Muscle of back (tissue), 11 donors: ENCODE results near the gene EGFL8. TPM values are rescaled to one million over a fixed set of nuclear protein-coding genes. Genes with fewer than 3 reads are reported as not detected.
"Not testable (repeated sequence)": the region's sequence is repeated elsewhere in the genome, so short reads cannot be mapped to it uniquely, and the experiment has no call there.

Experiments used
- DNase-seq, 3 donors: peaks; one replicate each; pipeline versions ENCODE4 v3.0.0 to v3.0.0-alpha.2; 2013
- polyA plus RNA-seq, 10 donors: library from polyadenylated mRNA; unstranded; fragments of 120-200 nt; gene quantifications; one replicate each; pipeline ENCODE4 v1.2.1, GENCODE V29; 2013; ENCODE audit not compliant: insufficient read length in 10 of 10

EGFL8 gene
- polyA plus RNA-seq, 10 donors, result 19.1 to 45.8 (median 25.4) TPM

DNA sequence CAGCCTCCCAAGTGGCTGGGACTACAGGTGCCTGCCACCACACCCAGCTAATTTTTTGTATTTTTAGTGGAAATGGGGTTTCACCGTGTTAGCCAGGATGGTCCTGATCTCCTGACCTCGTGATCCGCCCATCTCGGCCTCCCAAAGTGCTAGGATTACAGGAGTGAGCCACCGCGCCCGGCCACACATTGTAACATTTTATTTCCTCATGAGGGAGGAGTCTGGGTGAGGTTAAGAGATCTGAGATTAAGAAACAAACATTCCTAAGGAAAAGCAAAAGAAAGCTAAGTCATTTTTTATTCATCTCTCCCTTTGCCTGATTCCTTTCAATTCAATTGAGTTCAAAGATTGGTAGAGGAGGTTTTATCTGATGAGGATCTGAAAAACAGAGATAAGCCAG is 20.2 kb upstream of the EGFL8 start:
- not testable (repeated sequence) for DNase-seq

DNA sequence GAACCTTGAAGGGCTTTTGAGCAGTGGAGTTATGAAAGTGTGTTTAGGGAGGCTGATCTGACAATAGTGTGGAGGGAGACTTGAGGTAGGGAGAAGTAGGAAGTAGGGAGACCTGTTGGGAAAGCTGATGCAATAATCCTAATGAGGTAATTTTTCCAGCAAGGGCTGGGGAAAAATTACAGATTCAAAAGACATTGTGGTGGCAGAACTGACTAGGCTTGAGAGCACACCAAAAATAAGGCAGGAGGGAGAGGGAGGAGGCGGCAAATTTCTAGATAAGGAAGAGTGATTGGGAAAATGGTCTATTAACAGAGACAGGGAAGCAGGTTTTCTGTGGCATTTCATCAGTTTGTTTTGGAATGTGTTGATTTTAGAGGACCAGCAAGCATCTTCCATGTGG is 18.1 kb upstream of the EGFL8 start:
- DNase-seq, result no peak

DNA sequence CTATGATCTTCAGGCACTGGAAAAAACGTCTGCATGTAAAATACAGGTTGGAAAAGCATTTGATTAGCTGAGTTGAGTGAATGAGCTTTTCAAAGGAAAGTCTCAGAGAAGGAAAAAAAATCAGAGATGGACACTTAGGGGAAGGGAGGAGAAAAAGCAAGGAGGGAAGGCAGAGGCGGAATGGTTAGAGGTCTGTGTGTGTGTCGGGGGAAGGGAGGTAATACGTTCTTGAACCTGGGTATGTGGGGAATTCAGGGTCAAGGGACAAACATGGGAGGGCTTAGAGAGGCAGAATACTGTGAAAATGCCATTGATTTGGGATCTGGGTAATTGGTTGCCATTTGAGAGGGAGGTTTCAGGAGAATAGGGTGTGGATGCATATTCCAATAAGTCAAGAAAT is 17.7 kb upstream of the EGFL8 start:
- DNase-seq, result no peak

DNA sequence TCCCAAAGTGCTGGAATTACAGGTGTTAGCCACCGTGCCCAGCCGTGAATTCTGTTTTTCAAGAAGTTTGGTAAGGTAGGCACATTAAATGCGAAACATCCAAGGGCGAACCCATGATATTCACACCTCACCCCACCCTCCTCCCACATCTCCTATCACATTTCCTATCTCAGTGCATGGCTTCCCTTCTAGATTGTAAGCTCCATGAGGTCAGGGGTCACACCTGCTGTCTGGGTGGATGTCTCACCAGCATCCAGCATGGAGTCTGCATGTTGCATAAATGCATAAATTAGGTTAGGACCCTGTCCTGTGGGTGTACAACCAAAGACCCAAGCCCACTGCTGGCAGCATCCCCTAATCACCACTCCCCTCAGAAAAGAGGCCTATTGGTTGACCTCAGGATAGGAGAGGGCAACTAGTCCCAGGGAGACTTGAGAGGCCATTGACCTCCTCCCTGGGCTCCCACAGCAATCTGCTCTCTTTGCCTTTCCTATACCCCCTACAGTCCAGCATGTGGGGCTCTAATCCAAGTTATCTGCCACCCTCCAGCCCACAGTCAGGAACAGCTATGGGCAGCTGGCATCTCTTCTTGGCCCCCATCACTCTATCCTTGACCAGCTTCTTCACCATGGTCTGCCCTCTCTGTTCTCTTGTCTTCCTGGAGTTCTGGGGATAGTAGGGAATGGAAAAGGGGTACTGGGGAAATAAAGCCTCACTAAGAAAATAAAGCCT is 16.8 kb upstream of the EGFL8 start:
- no peak for DNase-seq

DNA sequence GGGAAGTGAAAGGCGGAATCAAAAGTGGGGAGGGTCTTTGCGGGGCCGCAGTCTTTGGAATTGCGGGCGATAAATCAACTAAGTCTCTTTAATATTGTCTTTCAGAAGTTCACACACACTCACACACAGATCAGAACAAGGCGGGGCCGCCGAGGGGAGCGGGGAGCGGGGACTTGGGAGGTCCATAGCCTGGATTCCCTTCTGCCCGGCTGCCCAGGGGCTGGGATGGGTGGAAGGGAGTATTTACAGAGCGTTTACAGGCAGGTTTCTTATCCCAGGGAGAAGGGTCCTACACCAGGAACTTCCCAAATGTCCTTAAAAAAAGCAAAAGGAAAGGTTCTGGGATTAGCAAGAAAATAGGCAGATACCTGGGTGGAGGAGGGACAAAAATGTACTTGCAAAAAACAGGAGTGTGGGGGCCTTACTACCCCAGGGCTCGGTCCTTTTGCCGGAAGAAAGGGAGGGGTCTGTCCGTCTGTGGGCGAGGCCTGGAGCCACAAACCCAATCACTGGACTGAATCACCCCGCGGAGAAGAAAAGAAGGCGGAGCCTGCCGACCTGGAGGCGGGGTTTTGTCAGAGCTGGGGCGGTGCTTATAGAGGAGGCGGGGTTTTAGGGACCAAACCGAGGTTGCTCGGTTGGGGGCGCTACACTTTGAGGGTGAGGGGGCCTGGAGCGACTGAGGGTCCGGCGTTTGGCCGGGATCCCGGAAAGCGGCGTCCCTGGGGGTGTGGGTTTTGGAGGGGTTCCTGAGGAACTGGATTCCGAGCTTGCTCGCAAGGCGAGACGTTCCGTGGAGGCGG is 15.9 kb upstream of the EGFL8 start:
- peak in 2 of 3 donors; percentile 59 to 73 for DNase-seq

DNA sequence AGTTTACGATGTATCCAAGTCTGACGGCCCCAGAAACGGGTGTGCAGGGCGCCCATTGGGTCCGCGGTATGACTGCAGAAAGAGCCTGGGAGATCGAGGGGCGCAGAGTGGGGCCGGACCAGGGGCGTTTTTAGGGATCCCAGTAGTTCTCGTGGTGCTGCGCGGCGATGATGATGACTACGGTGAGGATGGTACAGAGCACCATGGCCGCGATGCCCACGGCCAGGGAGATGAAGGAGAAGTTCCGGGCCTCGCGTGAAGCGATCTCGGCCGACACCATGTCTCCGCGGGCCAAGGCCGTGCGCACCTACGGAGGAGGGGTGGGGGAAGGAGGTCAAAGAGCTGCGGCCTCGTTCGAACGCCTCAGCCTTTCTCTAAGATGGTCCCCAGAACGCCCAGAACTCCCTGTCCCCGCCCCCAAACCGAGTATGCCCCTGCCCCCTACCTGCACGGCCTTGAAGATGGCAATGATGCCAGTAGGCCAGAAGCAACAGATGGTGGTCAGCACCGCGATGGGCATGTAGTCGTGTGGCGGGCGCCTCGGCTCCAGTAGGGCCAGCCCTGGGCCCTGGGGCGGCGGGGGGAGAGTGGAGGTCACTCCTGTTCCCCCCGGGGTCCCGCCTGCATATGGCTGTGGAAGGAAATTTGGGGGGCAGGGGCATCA is 15.2 kb upstream of the EGFL8 start:
- no peak for DNase-seq

DNA sequence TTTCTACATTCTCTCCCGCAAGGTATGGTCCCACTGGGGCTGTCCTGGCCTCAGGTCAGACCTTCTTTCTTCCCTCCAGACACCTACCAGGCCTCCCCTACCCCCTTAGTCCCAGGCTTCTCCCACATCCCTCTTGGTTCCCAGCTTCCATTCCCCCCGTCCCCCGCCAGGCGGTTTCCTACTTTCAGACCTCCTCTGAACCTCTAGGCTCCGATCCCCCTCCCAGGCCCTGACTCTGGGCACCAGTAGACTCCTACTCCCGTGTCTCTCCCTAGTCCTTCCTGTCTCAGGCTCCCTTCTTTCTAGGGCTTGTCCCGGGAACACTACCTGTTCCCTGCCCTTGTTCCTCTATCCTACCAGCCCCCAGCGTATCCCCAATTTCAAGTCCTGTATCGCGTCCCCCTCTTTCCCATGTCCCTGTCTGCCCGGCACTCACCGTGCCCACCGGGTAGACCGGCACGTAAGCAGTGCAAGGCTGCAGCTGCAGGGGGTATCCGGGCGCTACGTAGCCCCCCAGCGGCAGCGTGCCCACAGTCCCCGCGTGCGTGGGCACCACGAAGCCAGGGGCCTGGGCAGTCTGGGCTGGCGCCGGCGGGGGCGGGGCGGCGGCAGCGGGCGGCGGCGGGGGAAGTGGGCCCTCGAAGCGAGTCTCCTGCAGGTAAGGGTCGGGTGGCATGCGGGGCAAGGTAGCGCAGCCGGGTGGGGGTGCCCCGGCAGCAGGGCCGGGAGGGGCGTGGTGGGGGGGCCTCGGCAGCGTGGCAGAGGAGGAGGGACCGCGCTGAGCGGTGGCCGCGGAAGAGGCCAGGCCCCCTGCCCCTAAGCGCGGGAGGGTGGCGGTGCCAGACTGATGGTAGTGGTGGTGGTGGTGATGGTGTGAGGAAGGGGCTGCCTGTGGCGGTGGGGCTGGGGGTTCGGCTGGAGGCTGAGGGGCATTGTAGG is 14.2 kb upstream of the EGFL8 start:
- no peak for DNase-seq

DNA sequence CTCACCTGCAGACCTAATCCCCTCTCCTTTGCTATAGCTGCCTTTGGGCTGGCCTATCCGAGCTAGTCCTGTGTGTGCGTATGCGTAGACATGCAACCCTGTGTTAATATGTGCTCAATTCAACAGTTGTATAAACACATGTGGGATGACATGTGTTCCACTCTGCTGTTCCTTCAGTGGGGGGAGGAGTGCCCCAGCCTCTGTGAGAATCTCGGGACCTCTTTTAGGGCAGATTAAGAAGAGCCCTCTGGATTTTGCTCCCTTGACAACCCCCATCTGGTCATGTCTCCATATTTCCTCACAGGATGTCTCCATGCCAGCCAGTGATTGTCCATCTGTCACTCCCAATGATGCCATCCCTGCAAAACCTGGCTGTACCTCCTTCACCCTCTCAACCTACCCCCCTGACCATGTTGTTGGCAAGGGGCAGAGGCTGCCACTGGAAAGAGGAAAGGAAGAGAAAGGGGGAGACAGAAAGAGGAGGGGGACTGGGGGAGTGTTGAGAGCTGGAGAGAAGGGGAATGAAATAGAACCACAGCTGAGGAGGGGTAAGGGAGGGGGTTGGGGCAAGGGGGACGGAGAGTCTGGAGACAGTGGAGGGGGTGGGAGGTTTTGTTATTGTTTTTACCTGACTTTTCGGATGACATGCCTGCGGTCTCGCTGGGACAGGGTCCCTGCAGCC is 13.1 kb upstream of the EGFL8 start:
- no peak for DNase-seq

DNA sequence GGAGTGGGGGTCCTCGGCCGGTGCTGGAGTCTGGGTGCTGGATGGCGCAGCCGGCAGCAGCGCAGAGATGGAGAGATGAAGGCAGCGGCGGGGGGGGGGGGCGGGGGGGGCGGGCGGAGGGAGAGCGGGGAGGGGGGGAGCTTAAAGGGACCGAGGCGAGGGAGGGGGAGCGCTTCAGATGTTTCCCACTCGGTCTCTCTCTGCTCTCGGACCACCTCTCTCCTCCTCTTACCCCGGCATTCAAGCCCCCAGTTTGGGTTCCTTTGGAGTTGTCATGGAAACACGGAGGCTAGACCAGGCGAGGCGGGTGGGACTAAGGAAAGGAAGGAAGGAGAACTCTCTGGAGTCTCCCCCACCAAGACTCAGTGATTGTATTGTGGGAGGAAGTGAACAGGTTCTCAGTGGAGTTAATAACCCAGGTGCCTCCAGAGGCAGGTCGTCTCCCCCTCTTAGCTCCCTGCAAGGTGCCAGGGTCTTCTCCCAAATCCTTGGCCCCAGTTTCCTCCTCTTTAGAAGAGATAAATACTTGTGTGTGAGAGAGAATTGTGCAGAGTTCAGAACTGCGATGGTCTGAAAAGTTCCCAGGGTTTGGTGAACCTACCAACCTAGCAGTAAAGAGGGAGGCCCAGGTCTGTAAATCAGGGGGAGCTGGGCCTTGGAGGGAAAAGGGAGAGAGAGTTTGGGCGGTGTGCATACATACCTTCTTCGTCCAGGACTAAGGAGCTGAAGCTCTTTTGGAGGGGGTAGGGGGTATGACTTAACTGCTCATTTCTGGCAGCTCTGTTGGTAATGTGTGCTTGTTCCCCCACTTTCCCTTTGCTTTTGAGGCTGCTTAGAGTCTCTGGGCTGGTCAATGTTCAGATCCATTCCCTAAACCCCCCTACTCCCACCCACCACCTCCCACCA is 12.3 kb upstream of the EGFL8 start, which contains the start of gene PRRT1:
Gene PRRT1, minus strand, starts transcription at position 77 of the 906 bp plus-strand sequence. CDS start 112 bp downstream, outside the sequence.
- no peak for DNase-seq

DNA sequence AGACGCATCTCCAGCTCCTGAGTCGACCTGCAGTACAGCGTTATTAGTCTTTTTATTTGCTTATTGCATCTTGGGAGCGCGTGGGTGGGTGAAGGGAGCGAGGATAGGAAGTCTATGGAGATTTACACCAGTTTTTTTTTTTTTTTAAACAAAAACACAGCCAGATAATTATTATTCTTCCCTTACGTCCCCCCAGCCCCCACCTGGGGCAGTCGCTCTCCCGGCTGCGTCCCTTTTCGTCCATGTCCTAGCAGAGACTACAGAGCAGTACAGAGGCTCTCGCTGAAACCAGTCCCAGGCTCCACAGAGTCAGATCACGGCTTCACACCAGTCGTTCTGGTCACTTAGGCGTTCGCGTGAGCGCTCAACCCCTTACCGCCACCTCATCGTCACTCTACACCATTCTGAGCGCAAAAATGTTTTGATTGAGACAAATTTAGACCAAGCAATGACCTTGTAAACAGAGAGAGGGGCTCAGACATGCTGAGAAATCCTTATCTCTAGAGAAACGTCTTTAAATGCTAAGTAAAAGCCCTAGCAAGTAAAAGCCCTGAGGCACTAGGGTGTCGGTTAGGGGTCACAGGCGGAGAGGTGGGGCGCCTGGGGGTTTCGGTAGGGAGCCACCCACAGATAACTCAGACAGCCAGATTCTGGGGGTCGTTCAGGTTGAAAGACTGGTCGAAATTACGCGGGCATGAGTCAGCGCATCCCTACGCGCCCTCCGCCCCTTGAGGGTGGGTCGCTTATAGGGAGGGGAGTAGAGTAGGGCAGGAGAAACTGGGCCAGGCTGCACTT is 11.4 kb upstream of the EGFL8 start:
- peak in 2 of 3 donors; percentile 32 to 65 for DNase-seq

DNA sequence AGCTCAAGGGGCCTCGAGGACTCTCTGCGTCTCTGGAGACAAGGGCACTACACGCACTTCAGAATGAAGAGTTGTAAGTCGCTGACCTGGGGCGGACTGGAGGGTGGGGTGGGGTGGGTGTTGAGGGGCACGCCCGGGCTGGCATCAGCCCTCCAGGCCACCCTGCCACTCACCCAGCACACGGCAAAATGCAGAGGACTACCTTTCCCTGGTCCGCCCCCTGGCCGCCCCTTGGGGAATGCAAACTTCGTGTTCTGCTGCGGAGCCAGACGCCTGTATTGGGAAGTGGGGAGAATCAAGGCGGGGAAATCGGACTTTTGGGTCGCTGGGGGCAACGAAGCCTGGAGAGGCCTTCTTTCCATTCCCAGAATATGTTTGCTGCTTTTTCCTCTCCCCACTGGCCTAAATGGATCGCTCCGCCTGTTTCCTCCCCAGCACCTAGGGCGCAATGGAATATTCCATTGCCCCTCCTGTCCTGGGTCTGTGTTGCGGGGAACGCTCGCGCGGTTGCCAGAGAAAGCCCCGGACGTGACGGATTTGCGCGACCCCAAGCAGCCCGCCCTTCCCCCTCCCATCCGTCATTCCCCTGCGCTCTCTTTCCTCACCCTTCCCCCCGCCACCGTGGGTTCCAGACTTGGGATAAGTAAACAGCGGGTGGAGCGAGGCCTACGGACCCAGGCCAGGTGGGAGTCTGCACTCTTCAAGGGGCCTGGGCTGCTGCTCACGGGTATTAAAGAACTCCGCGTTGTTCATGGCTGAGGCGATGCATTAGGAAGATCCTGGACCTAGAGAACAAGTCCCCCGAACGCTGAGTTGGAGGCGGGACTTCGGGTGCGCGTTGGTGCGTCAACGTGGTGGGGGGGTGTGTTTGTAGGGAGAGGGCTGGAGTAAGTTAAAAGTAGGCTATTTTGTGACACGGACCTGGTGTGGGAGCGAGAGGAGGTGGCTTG is 10.6 kb upstream of the EGFL8 start, which contains the start of gene PPT2:
Gene PPT2, plus strand, starts transcription at position 578 of the 950 bp plus-strand sequence. CDS start 454 bp downstream, outside the sequence.
- peak; percentile 94 to 98 (median 96) for DNase-seq

DNA sequence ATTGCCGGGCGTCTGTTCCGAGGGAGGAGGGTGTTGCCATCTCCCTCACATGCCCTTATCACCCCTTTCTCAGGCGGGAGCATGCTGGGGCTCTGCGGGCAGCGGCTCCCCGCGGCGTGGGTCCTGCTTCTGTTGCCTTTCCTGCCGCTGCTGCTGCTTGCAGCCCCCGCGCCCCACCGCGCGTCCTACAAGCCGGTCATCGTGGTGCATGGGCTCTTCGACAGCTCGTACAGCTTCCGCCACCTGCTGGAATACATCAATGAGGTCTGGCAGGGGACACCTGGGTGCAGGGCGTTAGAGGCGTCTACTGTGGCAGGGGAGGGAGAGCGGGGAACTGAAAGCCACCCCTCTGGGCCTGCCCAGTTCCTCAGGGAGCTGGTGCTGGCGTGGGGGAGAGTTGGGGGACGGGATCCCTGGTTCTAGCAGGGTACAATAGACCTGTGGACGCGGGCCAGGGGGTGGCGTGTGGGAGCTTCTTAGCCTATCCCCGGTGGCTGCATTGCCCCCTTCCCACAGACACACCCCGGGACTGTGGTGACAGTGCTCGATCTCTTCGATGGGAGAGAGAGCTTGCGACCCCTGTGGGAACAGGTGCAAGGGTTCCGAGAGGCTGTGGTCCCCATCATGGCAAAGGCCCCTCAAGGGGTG is 9.8 kb upstream of the EGFL8 start:
- DNase-seq, result peak; percentile 70 to 88 (median 73)

DNA sequence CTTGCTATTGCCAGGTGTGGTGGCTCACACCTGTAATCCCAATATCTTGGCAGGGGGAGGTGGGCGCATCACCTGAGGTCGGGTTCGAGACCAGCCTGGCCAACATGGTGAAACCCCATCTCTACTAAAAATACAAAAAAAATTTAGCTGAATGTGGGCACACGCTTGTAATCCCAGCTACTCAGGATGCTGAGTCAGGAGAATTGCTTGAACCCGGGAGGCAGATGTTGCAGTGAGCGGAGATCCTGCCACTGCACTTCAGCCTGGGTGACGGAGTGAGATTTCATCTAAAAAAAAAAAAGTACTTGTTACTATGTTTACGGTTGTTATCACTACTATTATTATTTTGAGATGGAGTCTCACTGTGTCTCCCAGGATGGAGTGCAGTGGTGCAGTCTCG is 7.5 kb upstream of the EGFL8 start:
- DNase-seq, result no peak

DNA sequence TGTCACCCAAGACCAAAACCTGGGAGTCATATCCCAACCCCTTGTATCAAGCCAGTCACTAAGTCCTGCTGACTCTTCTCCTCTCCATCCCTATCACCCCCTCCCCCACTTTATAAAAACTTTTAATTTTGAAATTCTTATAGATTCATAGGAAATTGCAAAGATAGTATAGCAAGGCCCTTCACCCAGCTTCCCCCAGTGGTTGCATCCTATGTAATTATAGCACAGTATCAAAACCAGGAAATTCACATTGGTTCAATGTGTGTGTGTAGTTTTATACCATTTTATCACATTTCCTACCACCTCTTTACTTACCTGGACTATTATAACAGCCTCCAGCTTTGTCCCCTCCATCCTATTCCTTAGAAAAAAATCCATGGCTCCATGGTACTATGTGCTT is 6.3 kb upstream of the EGFL8 start:
- DNase-seq, result no peak

DNA sequence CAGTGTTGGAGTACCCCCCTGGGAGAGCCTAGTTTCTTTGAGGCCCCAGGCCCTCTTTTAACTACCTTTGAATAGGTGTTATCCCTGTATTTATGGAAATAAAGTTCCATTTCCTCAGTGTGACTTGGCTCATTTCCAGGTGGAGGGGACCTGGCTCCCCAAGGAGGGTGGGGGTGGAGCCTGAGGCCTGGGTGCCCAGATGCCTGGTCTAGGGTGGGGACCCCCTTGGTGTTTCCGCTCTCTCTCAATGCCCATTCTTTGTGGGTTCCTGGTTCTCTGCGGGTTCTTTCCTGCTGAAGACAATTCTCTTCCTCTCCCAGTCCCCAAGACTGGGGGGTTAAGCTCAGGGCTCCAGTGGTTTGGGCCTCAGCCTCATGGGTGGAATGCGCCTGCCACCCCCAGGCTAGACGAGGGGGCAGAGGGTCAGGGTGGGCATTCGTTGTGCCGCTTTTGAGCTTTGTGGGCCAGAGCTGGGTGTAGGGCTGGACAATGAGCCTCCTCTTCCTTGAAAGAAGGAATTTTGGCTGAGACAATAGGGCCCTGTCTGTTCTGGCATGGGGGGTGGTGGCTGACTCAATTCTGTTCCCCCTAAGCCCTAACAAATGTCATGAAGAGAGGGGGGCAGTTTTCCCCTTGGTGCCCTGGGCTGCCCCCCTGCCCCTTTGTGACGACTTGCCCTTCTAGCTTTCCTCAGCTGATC is 686 bp upstream of the EGFL8 start:
- no peak for DNase-seq

DNA sequence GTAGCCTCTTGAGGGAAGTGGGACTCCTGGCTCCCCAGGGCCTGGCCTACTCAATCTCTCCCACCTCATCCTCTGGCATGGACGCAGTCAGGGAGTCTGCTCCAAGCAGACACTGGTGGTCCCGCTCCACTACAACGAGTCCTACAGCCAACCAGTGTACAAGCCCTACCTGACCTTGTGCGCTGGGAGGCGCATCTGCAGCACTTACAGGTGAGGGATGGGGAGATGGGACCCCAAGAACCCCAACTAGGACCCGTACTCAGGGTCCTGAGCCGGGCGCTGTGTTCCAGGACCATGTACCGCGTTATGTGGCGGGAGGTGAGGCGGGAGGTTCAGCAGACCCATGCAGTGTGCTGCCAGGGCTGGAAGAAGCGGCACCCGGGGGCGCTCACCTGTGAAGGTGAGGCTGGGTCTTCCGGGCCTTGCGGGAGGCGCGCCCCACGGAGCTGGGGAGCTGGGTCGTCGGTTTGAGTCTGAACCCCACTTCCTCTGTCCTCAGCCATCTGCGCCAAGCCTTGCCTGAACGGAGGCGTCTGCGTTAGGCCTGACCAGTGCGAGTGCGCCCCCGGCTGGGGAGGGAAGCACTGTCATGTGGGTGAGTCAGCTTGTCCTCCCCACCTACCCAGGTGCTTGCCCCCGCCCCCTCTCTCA is 2.1 kb downstream of the EGFL8 start:
- no peak for DNase-seq
